PC-9 (cell line): ENCODE data around the gene ZNF483. TPM values are rescaled to one million over a fixed set of nuclear protein-coding genes. Genes with fewer than 3 reads are reported as not detected.
A peak's percentile ranks its signal among the peaks of the same experiment; 100 is the strongest.
"Not testable (repeated sequence)": the region's sequence is repeated elsewhere in the genome, so short reads cannot be mapped to it uniquely, and the experiment has no call there.

Experiments used
- BruUV-seq: library from RNA; stranded (reverse); fragments of 400-500 nt; replicated peaks from 2 replicates; lab custom pipeline; 2021; lab: Mats Ljungman, UMichigan
- CTCF ChIA-PET: fragments of 300-600 bp; sonication (Branson Sonifier 250); formaldehyde crosslinking; loops from one replicate; lab custom pipeline; 2022; ENCODE audit warnings: antibody characterized with exemption; lab: Charles Lee
- POLR2A ChIA-PET: fragments of 300-600 bp; sonication (Branson Sonifier 250); formaldehyde crosslinking; loops from one replicate; lab custom pipeline; 2022; ENCODE audit warnings: antibody characterized with exemption; ENCODE audit not compliant: unreplicated experiment; lab: Charles Lee
- DNase-seq, 2 experiments: peaks; one replicate each; pipeline versions ENCODE4 v3.0.0 to v3.0.0-alpha.2; 2015 to 2022; ENCODE audit warnings: mixed read lengths in 1 of 2
- H2AFZ ChIP-seq: fragments of 200-600 bp; sonication (generic); 2 replicates; pipeline ENCODE4 v1.8.1; 2017; ENCODE audit warnings: antibody characterized with exemption
- H3F3A ChIP-seq: fragments of 200-600 bp; sonication (generic); 2 replicates; pipeline ENCODE4 v1.8.1; 2017; ENCODE audit warnings: antibody characterized with exemption, mild to moderate bottlenecking, low read depth; ENCODE audit not compliant: insufficient read depth
- H3K27ac ChIP-seq: fragments of 200-600 bp; sonication (generic); 2 replicates; pipeline ENCODE4 v1.6.1; 2016; ENCODE audit warnings: mixed run types
- H3K27me3 ChIP-seq: fragments of 200-600 bp; sonication (generic); 2 replicates; pipeline ENCODE4 v1.6.1; 2016; ENCODE audit warnings: low read depth, mixed run types; ENCODE audit not compliant: insufficient read depth
- H3K36me3 ChIP-seq: fragments of 200-600 bp; sonication (generic); 2 replicates; pipeline ENCODE4 v1.6.1; 2016; ENCODE audit warnings: low read depth, mixed run types
- H3K4me1 ChIP-seq: fragments of 200-600 bp; sonication (generic); replicated peaks from 2 replicates; pipeline ENCODE4 v1.6.1; 2016; ENCODE audit warnings: mixed run types; ENCODE audit not compliant: insufficient read depth
- H3K4me2 ChIP-seq: fragments of 200-600 bp; sonication (generic); 2 replicates; pipeline ENCODE4 v1.6.1; 2017; ENCODE audit warnings: mixed run types
- H3K4me3 ChIP-seq: fragments of 200-600 bp; sonication (generic); 2 replicates; pipeline ENCODE4 v1.6.1; 2016; ENCODE audit warnings: mixed run types
- H3K79me2 ChIP-seq: fragments of 200-600 bp; sonication (generic); 2 replicates; pipeline ENCODE4 v1.6.1; 2017; ENCODE audit warnings: low read depth, mixed run types
- H3K9me2 ChIP-seq: fragments of 200-600 bp; sonication (generic); 2 replicates; pipeline ENCODE4 v1.8.1; 2017; ENCODE audit warnings: mild to moderate bottlenecking; ENCODE audit not compliant: insufficient read depth
- H3K9me3 ChIP-seq: fragments of 200-600 bp; sonication (generic); 2 replicates; pipeline ENCODE4 v1.8.1; 2016; ENCODE audit warnings: low read depth; ENCODE audit not compliant: insufficient read depth
- H4K20me1 ChIP-seq: fragments of 200-600 bp; sonication (generic); 2 replicates; pipeline ENCODE4 v1.8.1; 2017; ENCODE audit not compliant: insufficient read depth
- CTCF ChIP-seq: fragments of 200-600 bp; sonication (generic); conservative IDR thresholded peaks from 2 replicates; pipeline ENCODE4 v1.6.1; 2017; ENCODE audit warnings: mixed run types, antibody characterized with exemption, mild to moderate bottlenecking, moderate library complexity
- EZH2 ChIP-seq: fragments of 200-600 bp; sonication (generic); IDR thresholded peaks from 2 replicates; pipeline ENCODE4 v1.8.0; 2017; ENCODE audit warnings: antibody characterized with exemption, low read depth
- intact Hi-C: fragments of 100-400 bp; cut with micrococcal nuclease; formaldehyde crosslinking; loops from one replicate; pipeline ENCODE4 v1.10.0; 2022; ENCODE audit not compliant: unreplicated experiment
- total RNA-seq: library from RNA; stranded (reverse); gene quantifications from 2 replicates; pipeline ENCODE4 v1.2.3, GENCODE V29; 2021

The ZNF483 gene
- total RNA-seq, 1 experiment from 2014 or later, result 7.3 TPM

GRCh38 chr9:111483858-111484571 is 41.0 kb upstream of the ZNF483 start, which contains the start of gene ECPAS:
Gene ECPAS (minus strand): TSS chr9:111484383. CDS start chr9:111472918, 11,465 bp downstream.
- Histone ChIP-seq H4K20me1 (peaks cover 12% of the 10 kb centered on the region; the same call in 1 of the 2 replicates), H3F3A (peaks cover 35% of the 10 kb centered on the region), H3K27ac (peak within 1 kb of the TSS; percentile 94), H3K4me1 (peaks cover 19% of the 10 kb centered on the region), H3K79me2 (peaks cover 55% of the 10 kb centered on the region), H2AFZ (peak within 1 kb of the TSS; percentile 90), H3K4me3 (peak within 1 kb of the TSS; percentile 93), H3K36me3 (no peaks in the 10 kb centered on the region), H3K9me3 (no peaks in the 10 kb centered on the region), H3K9me2 (no peaks in the 10 kb centered on the region), H3K4me2 (peak within 1 kb of the TSS; percentile 80), H3K27me3 (no peaks in the 10 kb centered on the region)
- ChIA-PET CTCF (no interaction called here), POLR2A (interaction anchor here (0.6 kb wide), 2 partner anchors 76 to 546 kb away, joined by 3 to 6 read pairs; no protein-coding TSS in a partner anchor)
- intact Hi-C loops, result loop anchor here (5.0 kb wide), 1 partner anchor 178 kb away; the partner anchor contains the start of gene GNG10
- BruUV-seq, result no TSS peak
- peak; percentile 71 to 83 for DNase-seq
- TF ChIP-seq CTCF, result no peak
- no peak for TF ChIP-seq EZH2

- Histone ChIP-seq H3K4me1 (peaks cover 19% of the 10 kb centered on the region), H3K9me2 (no peaks in the 10 kb centered on the region), H4K20me1 (peaks cover 10% of the 10 kb centered on the region; the same call in 1 of the 2 replicates), H3K36me3 (no peaks in the 10 kb centered on the region), H3F3A (peaks cover 35% of the 10 kb centered on the region), H3K4me2 (peak overlapping the region; percentile 80), H3K27me3 (no peaks in the 10 kb centered on the region), H2AFZ (peak overlapping the region; percentile 90), H3K79me2 (peaks cover 49% of the 10 kb centered on the region), H3K9me3 (no peaks in the 10 kb centered on the region), H3K27ac (peak overlapping the region; percentile 94), H3K4me3 (peak overlapping the region; percentile 93)
- POLR2A ChIA-PET, result interaction anchor here (0.6 kb wide), 1 partner anchor 545 kb away, joined by 3 read pairs; no protein-coding TSS in a partner anchor
- TF ChIP-seq CTCF, result no peak
- TF ChIP-seq EZH2, result no peak
- peak in 1 of 2 experiments; percentile 47 for DNase-seq
- CTCF ChIA-PET, result no interaction called here
- intact Hi-C loops, result loop anchor here (5.0 kb wide), 1 partner anchor 178 kb away; the partner anchor contains the start of gene GNG10
- no TSS peak for BruUV-seq
Measured at GRCh38 chr9:111484572-111484894, 40.4 kb upstream of the ZNF483 start.

- H3K79me2 ChIP-seq, CTCF ChIA-PET, BruUV-seq, H2AFZ ChIP-seq, H3K4me2 ChIP-seq, H3K4me3 ChIP-seq, POLR2A ChIA-PET, H3K27me3 ChIP-seq, H4K20me1 ChIP-seq, intact Hi-C loops, DNase-seq, H3K9me3 ChIP-seq, H3K27ac ChIP-seq, H3K4me1 ChIP-seq, H3K9me2 ChIP-seq, H3K36me3 ChIP-seq, H3F3A ChIP-seq: not testable (repeated sequence)
Measured at GRCh38 chr9:111497196-111497595, 27.8 kb upstream of the ZNF483 start.
